ENCODE measurements around the gene DDX55.
A peak's percentile ranks its signal among the peaks of the same experiment; 100 is the strongest.
"Not testable (repeated sequence)": the region's sequence is repeated elsewhere in the genome, so short reads cannot be mapped to it uniquely, and the experiment has no call there.

DDX55 gene

GRCh38 chr12:123598522-123598921 is 3.4 kb upstream of the DDX55 start:
- peak; percentile 44 for DNase-seq (ENCODE audit: low read depth)
- TF ChIP-seq CTCF (IDR thresholded peaks at IDR 0.05; ENCODE audit: insufficient read depth, low read depth, low read length, missing control alignments), result no peak
- H3K4me3 ChIP-seq (ENCODE audit: low read depth, low read length), result no peak overlapping the region

- no peak for TF ChIP-seq CTCF (IDR thresholded peaks at IDR 0.05; ENCODE audit: insufficient read depth, low read depth, low read length, missing control alignments)
- H3K4me3 ChIP-seq (ENCODE audit: low read depth, low read length), result no peak overlapping the region
- no peak for DNase-seq (ENCODE audit: low read depth)
Observed at GRCh38 chr12:123599310-123599709, 2.6 kb upstream of the DDX55 start.

- H3K4me3 ChIP-seq (ENCODE audit: low read depth, low read length), result no peak overlapping the region
- no peak for DNase-seq (ENCODE audit: low read depth)
- TF ChIP-seq CTCF (IDR thresholded peaks at IDR 0.05; ENCODE audit: insufficient read depth, low read depth, low read length, missing control alignments), result no peak
Observed at GRCh38 chr12:123599721-123600120, 2.2 kb upstream of the DDX55 start.

- TF ChIP-seq CTCF (IDR thresholded peaks at IDR 0.05; ENCODE audit: insufficient read depth, low read depth, low read length, missing control alignments), result no peak
- peak overlapping the region; percentile 97 for H3K4me3 ChIP-seq (ENCODE audit: low read depth, low read length)
- peak; percentile 47 for DNase-seq (ENCODE audit: low read depth)
Observed at GRCh38 chr12:123602651-123603195, 824 bp downstream of the DDX55 start.

- DNase-seq (ENCODE audit: low read depth); H3K4me3 ChIP-seq (ENCODE audit: low read depth, low read length): not testable (repeated sequence)
Observed at GRCh38 chr12:123603495-123603894, 1.6 kb downstream of the DDX55 start.

GRCh38 chr12:123607756-123608155 is 5.9 kb downstream of the DDX55 start:
- no peak for TF ChIP-seq CTCF (IDR thresholded peaks at IDR 0.05; ENCODE audit: insufficient read depth, low read depth, low read length, missing control alignments)
- H3K4me3 ChIP-seq (ENCODE audit: low read depth, low read length), result no peak overlapping the region
- no peak for DNase-seq (ENCODE audit: low read depth)

- DNase-seq (ENCODE audit: low read depth), result no peak
- H3K4me3 ChIP-seq (ENCODE audit: low read depth, low read length), result no peak overlapping the region
- no peak for TF ChIP-seq CTCF (IDR thresholded peaks at IDR 0.05; ENCODE audit: insufficient read depth, low read depth, low read length, missing control alignments)
Observed at GRCh38 chr12:123608182-123608581, 6.3 kb downstream of the DDX55 start.

Data from GM12865 (cell line).